MM.1S (cell line): ENCODE results near the gene DHRS12.

Source experiments
- EZH2 ChIP-seq: fragments of 300-600 bp; sonication (generic); optimal IDR thresholded peaks from 2 replicates; pipeline ENCODE3; 2017; ENCODE audit warnings: low read depth, mild to moderate bottlenecking, antibody characterized with exemption, low read length, mixed read lengths
- TF ChIP-seq, protein P1 (sequence below): fragments of 300-600 bp; sonication (generic); IDR thresholded peaks from 2 replicates; pipeline ENCODE4 v1.5.1; 2016; ENCODE audit warnings: antibody characterized with exemption, low read length, mixed read lengths

DNA sequence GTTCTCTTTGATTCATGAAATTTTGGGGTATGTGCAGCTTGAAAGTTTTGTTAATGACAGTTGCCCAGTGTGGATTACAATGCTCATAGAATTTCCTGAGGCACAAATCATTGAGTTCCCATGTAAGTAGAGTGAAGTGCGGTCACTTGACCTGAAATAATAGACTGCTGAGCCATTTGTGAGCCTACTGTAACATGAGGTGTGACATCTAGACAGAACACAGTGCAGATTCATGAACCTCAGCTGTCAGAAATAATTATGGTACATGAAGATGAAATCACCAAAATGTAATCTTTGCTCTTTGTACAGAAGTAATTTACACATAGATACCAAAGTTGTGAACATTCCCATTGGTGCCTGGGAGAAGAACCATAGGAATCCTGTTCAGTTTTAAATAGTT, 84.6 kb downstream of the DHRS12 start:
- no peak for TF ChIP-seq EZH2
- TF ChIP-seq, protein P1, sequence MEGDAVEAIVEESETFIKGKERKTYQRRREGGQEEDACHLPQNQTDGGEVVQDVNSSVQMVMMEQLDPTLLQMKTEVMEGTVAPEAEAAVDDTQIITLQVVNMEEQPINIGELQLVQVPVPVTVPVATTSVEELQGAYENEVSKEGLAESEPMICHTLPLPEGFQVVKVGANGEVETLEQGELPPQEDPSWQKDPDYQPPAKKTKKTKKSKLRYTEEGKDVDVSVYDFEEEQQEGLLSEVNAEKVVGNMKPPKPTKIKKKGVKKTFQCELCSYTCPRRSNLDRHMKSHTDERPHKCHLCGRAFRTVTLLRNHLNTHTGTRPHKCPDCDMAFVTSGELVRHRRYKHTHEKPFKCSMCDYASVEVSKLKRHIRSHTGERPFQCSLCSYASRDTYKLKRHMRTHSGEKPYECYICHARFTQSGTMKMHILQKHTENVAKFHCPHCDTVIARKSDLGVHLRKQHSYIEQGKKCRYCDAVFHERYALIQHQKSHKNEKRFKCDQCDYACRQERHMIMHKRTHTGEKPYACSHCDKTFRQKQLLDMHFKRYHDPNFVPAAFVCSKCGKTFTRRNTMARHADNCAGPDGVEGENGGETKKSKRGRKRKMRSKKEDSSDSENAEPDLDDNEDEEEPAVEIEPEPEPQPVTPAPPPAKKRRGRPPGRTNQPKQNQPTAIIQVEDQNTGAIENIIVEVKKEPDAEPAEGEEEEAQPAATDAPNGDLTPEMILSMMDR: no peak
